NB4 (cell line): ENCODE results near the gene GSDMA.

Experiments
- DNase-seq: peaks from one replicate; pipeline ENCODE4 v3.0.0; 2010; ENCODE audit warnings: low read depth
- H3K4me3 ChIP-seq: one replicate; pipeline ENCODE4 v1.5.1; 2011; ENCODE audit warnings: mild to moderate bottlenecking, low read depth, low read length, moderate library complexity
- CTCF ChIP-seq: IDR thresholded peaks from one replicate; pipeline ENCODE4 v1.5.1; 2012; ENCODE audit warnings: low read depth, low read length
- MYC ChIP-seq: IDR thresholded peaks from 2 replicates; pipeline ENCODE4 v1.6.1; 2011; ENCODE audit warnings: low read depth, low read length
- POLR2A ChIP-seq: IDR thresholded peaks from 2 replicates; pipeline ENCODE4 v1.6.1; 2011; ENCODE audit warnings: mild to moderate bottlenecking; ENCODE audit not compliant: insufficient read length; ENCODE audit errors: extremely low read depth
- TF ChIP-seq, protein P1 (sequence below): IDR thresholded peaks from 2 replicates; pipeline ENCODE4 v1.6.1; 2011; ENCODE audit warnings: low read depth, low read length

GSDMA gene

GRCh38 chr17:39963829-39964228 lies 1.0 kb downstream of the GSDMA start:
- DNase-seq: no peak
- TF ChIP-seq CTCF: no peak

DNA sequence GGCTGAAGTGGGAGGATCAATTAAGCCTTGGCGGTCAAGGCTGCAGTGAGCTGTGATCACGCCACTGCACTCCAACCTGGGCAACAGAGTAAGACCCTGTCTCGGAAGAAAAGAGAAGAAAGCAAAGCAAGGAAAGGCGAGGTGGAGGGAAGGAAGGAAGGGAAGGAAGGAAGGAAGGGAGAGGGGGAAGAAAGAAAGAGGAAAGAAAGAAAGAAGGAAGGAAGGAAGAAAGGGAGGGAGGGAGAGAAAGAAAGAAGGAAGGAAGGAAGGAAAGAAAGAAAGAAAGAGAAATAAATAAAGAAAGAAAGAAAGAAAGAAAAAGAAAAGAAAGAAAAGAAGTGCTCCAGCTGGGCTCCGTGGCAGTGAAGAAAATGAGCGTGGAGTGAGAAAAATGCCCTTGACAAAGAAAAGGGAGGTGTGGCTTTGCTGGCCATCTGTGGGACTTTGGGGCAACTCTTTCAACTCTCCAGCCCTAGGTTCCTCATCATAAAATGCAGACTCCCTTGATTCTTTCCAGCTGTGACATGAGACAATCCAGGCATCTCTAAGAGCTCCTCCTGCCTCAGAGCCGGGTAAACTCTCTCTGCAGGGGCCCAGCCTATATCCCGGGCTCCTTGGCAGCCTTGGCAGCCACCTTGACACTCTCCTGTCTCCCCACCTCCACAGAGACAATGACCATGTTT lies 2.4 kb downstream of the GSDMA start:
- DNase-seq: no peak
- TF ChIP-seq CTCF (no peak), POLR2A (no peak), MYC (no peak)
- TF ChIP-seq, protein P1, sequence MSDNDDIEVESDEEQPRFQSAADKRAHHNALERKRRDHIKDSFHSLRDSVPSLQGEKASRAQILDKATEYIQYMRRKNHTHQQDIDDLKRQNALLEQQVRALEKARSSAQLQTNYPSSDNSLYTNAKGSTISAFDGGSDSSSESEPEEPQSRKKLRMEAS: no peak
- H3K4me3 ChIP-seq: no peak overlapping the region

More at GRCh38 chr17:39963829-39964228, 1.0 kb downstream of the GSDMA start:
- no peak overlapping the region for H3K4me3 ChIP-seq

- TF ChIP-seq MYC (no peak), POLR2A (no peak), CTCF (no peak)
- TF ChIP-seq, protein P1: no peak
- no peak for DNase-seq
- no peak overlapping the region for H3K4me3 ChIP-seq
Observed at GRCh38 chr17:39966771-39967170, 4.0 kb downstream of the GSDMA start.

GRCh38 chr17:39968761-39969160 lies 6.0 kb downstream of the GSDMA start:
- TF ChIP-seq CTCF (no peak), POLR2A (no peak), MYC (no peak)
- TF ChIP-seq, protein P1: no peak
- H3K4me3 ChIP-seq: no peak overlapping the region
- DNase-seq: no peak

DNA sequence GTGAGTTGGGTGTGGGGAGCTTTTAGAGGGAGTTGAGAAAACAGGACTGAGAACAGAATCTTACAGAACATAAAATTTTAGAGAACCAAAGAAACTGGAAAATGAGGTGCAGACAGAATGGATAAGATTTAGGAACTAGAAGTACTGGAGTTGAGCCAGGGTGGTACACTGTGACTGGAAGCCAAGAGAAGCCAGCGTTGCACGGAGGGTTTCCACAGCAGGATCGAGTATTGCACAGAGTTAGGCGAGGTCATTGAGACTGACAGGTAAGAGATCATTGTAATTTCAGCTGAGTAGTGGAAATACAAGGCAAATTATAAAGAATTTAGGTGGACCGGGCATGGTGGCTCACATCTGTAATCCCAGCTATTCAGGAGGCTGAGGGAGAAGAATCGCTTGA lies 6.6 kb downstream of the GSDMA start:
- no peak for TF ChIP-seq POLR2A
- TF ChIP-seq MYC: no peak
- TF ChIP-seq, protein P1: no peak
- TF ChIP-seq CTCF: no peak
- DNase-seq: no peak

More for the DNA sequence above, 6.6 kb downstream of the GSDMA start:
- H3K4me3 ChIP-seq: no peak overlapping the region
